ENCODE results near the gene ARHGEF28.

ARHGEF28 gene

DNA sequence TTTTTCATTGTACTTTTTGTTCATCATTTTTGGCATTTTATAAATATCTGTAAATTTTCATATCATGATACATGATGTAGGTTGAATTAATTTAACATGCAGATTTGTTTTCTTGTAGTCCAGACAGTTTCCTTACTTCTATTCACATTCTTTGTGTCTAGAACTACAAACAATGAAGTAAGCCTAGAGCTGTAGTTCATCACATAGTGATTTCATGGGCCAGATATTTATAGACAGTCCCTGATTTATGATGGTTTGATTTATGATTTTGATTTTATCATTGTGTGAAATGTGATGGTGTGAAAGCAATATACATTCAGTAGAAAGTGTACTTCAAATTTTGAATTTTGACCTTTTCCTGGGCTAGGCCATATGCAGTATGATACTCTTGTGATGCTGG is 139.0 kb downstream of the ARHGEF28 start:
- no peak for DNase-seq (ENCODE audit: low read depth)
- TF ChIP-seq, protein P1, sequence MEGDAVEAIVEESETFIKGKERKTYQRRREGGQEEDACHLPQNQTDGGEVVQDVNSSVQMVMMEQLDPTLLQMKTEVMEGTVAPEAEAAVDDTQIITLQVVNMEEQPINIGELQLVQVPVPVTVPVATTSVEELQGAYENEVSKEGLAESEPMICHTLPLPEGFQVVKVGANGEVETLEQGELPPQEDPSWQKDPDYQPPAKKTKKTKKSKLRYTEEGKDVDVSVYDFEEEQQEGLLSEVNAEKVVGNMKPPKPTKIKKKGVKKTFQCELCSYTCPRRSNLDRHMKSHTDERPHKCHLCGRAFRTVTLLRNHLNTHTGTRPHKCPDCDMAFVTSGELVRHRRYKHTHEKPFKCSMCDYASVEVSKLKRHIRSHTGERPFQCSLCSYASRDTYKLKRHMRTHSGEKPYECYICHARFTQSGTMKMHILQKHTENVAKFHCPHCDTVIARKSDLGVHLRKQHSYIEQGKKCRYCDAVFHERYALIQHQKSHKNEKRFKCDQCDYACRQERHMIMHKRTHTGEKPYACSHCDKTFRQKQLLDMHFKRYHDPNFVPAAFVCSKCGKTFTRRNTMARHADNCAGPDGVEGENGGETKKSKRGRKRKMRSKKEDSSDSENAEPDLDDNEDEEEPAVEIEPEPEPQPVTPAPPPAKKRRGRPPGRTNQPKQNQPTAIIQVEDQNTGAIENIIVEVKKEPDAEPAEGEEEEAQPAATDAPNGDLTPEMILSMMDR (IDR thresholded peaks at IDR 0.05; ENCODE audit: control insufficient read depth, insufficient read depth, low read depth, low read length, missing control alignments) = no peak
- no peak overlapping the region for H3K4me3 ChIP-seq (ENCODE audit: control insufficient read depth, low read depth, low read length)

DNA sequence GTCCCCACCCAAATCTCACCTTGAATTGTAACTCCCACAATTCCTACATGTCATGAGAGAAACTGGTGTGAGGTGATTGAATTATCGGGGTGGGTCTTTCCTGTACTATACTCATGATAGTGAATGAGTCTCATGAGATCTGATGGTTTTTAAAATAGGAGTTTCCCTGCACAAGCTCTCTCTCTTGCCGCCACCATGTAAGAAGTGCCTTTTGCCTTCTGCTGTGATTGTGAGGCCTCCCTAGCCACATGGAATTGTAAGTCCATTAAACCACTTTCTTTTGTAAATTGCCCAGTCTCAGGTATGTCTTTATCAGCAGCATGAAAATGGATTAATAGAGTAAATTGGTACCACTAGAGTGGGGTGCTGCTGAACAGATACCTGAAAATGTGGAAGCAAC is 140.9 kb downstream of the ARHGEF28 start:
- TF ChIP-seq, protein P1 (IDR thresholded peaks at IDR 0.05; ENCODE audit: control insufficient read depth, insufficient read depth, low read depth, low read length, missing control alignments) = no peak
- DNase-seq (ENCODE audit: low read depth) = no peak
- H3K4me3 ChIP-seq (ENCODE audit: control insufficient read depth, low read depth, low read length) = no peak overlapping the region

DNA sequence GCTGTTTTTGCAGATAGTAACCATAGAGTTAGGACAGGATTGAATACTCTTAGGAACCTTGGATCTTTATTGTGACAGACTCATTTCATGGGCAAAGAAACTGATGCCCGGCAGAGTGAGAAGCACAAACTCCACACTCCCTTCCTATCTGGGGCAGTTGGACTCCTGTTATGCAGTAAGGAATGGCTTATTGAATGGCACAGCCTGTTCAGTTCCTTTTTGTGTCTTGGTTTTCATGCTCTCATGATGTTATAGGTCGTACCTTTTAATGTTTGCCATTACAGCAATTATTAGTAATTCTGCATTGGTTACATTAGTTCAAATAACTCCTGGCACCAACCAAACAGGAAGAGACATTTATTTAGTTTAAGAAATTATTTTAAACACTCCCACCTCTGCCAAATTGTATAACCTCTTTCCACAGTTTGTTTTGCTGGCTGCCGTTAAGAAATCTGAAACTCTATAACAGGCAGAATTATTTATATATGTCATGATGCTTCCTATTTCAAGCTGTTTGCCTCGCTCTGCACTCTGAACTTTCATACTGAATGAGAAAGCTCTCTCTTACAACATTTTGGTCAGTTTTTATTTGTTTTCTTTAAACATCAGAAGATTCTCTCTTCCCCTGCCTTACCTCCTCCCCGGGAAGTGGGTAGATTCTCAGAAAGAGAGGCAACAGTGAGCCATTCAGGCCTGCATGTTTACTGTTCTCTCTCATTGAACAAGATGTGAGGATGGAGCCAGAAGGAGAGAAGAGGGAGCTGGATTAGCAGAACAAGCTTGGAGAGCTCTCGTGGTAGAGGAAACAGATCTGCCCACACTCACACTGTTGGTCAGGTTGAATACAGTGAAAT is 144.4 kb downstream of the ARHGEF28 start:
- TF ChIP-seq, protein P1 (IDR thresholded peaks at IDR 0.05; ENCODE audit: control insufficient read depth, insufficient read depth, low read depth, low read length, missing control alignments) = no peak
- no peak for DNase-seq (ENCODE audit: low read depth)
- no peak overlapping the region for H3K4me3 ChIP-seq (ENCODE audit: control insufficient read depth, low read depth, low read length)

DNA sequence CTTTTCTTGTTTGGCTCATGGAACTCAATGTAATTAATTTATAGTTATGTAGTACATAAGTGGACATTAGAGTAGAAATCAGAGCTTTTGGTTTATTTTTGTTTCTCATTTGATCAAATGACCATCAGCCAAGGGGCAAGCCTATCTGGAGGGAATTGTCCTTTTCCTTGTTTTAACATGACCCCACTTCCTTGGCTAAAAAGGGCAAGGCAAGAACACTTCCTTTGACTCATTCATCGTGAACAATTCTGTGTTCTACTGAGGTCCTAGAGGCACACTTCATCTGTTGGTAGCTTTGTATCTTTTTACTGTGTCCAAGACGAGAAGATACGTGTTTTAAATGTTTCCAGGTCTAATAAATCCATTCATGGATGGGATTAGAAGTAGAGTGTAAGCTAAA is 148.9 kb downstream of the ARHGEF28 start:
- DNase-seq (ENCODE audit: low read depth) = no peak
- no peak overlapping the region for H3K4me3 ChIP-seq (ENCODE audit: control insufficient read depth, low read depth, low read length)
- TF ChIP-seq, protein P1 (IDR thresholded peaks at IDR 0.05; ENCODE audit: control insufficient read depth, insufficient read depth, low read depth, low read length, missing control alignments) = no peak

DNA sequence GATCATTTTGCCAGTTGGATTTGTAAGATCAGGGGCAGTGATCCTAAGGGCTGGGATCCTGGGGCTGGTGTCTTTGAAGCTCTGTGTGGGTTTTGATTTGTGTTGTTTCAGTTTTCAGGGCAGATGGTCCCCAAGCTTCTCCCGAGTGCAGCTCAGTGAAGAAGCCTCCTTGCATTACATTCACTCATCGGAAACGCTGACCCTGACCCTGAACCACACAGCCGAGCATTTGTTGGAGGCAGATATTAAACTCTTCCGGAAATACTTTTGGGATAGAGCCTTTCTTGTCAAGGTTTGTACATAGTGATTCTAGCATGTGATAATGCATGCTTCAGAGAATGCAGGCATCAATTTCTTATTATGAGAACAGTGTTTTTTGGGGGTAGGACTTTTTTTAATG is 150.4 kb downstream of the ARHGEF28 start:
- no peak for DNase-seq (ENCODE audit: low read depth)
- TF ChIP-seq, protein P1 (IDR thresholded peaks at IDR 0.05; ENCODE audit: control insufficient read depth, insufficient read depth, low read depth, low read length, missing control alignments) = no peak
- H3K4me3 ChIP-seq (ENCODE audit: control insufficient read depth, low read depth, low read length) = no peak overlapping the region

DNA sequence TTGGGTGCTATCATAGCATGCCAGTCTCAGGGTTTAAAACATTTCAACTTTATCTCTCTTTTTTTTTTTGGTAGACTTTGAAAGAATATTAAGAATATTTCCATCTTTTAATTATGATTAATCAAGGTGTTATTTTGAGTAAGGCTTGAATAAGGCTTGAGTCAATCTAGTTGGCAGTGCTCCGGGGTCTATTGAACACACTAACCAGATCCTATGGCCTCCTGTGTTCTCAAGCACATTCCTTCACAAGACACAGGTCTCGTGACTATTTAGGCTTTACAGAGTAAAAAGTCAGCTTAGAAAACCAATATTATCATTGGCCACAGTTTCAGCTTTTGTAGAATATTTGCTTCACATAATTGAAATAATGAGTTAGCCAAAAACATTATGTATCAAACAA is 151.2 kb downstream of the ARHGEF28 start:
- no peak for DNase-seq (ENCODE audit: low read depth)
- H3K4me3 ChIP-seq (ENCODE audit: control insufficient read depth, low read depth, low read length) = no peak overlapping the region
- TF ChIP-seq, protein P1 (IDR thresholded peaks at IDR 0.05; ENCODE audit: control insufficient read depth, insufficient read depth, low read depth, low read length, missing control alignments) = no peak
